ENCODE measurements around the gene PARVG.

- TF ChIP-seq CTCF (IDR thresholded peaks at IDR 0.05; ENCODE audit: extremely low read depth in 1 of 2, insufficient read depth in 1 of 2, low read depth in 1 of 2, low read length in 2 of 2), result no peak
- TF ChIP-seq EZH2 (IDR thresholded peaks at IDR 0.05; ENCODE audit: borderline replicate concordance, low read depth, low read length, severe bottlenecking), result no peak
- no peak for TF ChIP-seq POLR2AphosphoS5 (IDR thresholded peaks at IDR 0.05; ENCODE audit: insufficient read depth, low read depth, low read length)
- no peak for TF ChIP-seq MYC (IDR thresholded peaks at IDR 0.05; ENCODE audit: low read depth, low read length)
- TF ChIP-seq POLR2A (IDR thresholded peaks at IDR 0.05; ENCODE audit: low read depth, low read length), result no peak
- no peak for TF ChIP-seq MAX (IDR thresholded peaks at IDR 0.05; ENCODE audit: insufficient read depth, insufficient read length)
These were observed 25.0 kb downstream of the PARVG start for GRCh38 chr22:44205516-44206329.

Data from endothelial cell of umbilical vein (primary cell).